Measurements from ENCODE around the gene KIF26A.

DNA sequence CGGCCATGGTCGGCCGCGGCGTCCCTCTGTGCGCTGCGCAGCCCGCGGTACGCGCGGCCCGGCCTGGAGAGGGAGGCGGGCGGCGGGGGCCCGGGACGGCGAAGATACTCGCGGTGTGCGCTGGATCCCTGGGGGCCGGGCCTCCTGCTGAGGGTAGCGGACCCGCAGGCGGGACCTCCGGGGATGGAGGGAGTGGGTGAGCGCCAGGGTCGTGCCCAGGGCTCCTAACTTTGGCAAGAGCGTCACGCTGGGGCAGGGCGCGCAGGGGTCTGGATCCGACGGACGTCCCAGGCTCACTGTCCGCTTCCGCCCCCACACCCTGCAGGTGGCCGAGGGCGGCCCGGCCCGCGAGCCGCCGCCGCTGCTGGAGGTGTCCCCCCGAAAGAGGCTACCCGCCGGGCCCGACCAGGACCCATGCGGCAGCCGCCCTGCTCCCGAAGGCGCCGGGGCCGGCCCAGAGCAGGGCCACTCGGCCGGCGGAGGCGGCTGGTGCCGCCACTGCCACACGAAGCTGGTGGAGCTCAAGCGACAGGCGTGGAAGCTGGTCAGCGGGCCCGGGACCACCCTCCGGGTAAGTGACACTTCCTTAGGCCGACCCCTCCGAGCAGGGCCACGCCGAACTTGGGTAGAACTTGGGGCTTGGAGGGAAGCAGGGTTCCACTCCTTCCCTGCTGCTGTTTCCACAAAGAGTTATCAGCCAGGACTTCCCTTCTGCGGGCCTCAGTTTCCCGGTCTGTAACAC lies 502 bp downstream of the KIF26A start:
- TF ChIP-seq RORA (CRISPR knock-in tag; IDR thresholded peaks at IDR 0.05) (no peak), POLR2A (IDR thresholded peaks at IDR 0.05; ENCODE audit: insufficient read depth in 1 of 2, low read depth in 2 of 2, low read length in 2 of 2) (no peak)

Data from HepG2 (cell line).